ENCODE data around the gene NIN. TPM values are rescaled to one million over a fixed set of nuclear protein-coding genes. Genes with fewer than 3 reads are reported as not detected.

NIN gene
- total RNA-seq, 1 experiment from 2014 or later: 19.2 TPM

DNA sequence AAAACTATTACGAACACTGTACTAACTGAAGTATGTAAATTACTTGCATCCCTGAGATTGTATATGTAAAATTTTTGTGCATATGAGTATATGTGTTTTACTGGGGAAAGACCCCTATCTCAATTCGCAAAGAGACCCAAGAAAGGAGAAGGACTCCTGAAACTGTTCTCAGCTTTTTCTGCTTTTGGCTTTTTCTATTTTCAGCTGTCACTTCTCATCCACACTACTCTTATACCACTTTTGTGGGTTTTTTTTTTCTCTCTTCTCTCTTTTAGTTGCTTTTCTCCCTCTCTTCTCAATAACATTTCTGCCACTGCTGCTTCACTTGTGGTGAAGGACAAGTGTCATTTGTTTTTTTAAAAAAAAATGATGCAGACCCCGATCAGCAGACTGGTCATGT lies 39.8 kb downstream of the NIN start:
- no peak for DNase-seq (ENCODE audit: low spot score)

DNA sequence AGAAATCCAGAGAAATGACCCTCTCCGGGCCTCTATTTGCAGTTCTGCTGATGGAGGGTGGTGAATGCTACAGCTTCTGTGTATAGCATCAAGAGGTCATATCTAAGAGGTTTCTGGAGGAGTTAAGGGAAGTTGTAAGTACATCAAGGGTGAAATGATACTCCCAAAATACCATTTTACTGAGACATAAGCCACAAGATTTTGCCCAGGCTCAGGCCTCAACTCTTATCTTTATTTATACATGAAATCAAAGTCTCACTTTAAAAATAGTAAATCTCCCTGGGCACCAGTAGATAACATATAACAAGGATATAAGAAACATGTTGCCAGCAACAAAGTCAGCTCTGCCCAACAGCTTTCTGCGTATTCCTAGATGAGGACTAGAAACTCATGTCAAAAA lies 40.4 kb downstream of the NIN start:
- no peak for DNase-seq (ENCODE audit: low spot score)

DNA sequence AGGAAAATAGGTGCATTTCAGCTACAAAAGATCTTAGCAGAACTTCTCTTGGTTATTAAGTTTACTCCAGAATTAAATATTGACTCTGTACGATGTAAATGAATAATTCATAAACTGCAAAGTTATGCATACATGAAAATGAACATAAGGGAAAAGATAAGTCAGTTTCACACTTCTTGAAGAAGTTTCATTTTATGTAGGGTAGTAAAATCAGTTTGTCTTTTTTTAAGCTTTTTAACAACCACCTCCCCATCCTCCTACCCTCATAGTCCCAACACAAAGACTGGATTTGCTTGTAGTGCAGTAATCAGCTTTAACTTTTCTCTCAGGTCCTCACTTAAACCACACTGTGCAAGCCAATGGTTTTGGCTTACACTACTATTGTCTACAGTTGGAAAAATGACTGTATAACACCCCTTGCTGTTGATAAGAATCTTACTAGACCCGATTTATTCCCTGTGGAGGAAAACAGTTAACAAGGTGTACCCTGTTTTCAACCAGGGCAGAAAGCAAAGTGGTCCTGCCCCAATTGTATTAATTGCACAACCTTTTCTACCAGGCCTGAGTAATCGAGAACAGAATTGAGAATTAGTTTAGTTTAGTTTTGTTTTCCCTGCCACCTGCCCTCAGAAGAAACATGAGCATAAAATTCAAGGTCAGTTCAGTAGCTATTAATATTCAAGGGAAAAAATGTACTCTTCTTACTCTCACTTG lies 44.1 kb downstream of the NIN start:
- no peak for DNase-seq (ENCODE audit: low spot score)

DNA sequence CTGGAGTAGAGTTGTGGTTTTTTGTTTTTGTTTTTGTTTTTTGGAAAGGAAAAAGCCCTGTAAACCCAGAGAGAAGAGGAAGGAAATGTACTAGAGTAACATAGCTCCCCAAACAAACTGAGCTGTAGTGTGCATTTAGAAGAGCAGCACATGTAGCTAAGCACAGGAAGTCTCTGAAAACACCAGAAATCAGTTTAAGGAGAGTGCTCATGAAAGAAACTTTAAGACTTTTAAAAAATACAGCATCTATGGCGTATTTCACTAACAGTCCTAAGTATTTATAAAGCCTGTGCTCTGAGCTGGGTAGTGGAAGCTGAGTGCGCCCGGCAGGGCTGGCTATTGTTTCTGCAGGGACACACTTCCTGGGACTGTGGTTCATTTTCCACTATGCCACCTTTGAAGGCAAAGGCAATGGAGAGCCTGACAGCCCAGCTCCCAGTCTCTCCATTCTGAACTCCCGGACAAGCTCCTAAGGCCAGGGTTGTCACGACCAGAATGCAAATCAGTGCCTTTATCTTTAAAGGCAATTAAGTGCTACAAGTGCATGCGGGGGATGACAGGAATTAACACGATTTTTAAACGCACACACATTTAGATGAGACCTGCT lies 45.4 kb downstream of the NIN start:
- no peak for DNase-seq (ENCODE audit: low spot score)

DNA sequence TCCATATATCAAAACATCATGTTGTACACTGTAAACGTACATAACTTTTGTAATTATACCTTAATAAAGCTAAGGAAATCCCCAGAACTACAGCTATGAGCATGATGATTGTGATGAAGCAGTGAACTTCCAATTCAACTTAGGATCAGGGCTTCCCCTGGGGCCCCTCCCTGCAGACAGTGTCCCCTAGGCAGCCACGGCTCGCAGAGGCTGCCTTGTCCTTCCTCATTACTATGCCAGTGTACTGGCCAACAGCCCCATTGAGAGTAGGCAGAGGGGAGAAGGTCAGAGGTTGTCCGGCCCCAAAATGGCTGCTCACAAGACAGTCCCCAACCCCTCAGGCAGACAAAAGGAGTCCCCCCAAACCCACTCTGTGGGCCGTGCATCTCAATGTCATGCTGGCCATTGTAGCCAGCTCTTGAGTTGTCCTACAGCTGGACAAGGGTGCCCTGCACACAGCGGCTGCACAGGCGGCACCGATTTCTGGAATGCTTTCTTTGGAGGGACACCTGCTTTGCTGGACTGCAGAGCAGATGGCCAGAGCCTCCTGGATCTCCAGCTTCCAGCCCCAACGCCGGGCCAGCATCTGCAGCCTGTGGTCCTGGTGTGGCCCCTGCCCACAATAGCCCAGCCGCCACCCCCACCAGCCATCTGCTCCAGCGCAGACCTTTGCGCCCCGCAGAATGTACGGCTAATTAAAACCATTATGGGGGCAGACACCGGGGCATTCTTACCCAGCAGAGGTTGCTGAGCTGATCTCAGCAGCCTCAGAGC lies 46.1 kb downstream of the NIN start:
- DNase-seq (ENCODE audit: low spot score): no peak

DNA sequence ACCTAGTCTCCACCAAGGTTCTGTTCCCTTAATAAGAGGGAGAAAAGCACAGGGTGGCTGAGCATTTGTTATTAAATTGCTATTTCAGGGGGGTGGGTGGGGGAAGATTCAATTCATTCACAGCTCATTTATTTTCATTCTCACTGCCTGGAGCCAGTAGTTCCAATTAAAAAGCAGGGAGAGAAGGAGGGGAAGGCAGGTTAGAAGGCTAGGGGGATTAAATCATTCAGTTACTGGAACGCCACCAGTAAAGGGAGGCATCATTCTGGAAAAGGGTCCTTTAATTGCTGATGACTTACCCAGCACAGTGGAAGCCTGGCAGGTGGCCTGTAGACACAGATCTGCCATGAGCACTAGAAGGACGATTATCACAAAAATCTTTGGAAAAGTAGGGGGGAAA lies 47.4 kb downstream of the NIN start:
- no peak for DNase-seq (ENCODE audit: low spot score)

DNA sequence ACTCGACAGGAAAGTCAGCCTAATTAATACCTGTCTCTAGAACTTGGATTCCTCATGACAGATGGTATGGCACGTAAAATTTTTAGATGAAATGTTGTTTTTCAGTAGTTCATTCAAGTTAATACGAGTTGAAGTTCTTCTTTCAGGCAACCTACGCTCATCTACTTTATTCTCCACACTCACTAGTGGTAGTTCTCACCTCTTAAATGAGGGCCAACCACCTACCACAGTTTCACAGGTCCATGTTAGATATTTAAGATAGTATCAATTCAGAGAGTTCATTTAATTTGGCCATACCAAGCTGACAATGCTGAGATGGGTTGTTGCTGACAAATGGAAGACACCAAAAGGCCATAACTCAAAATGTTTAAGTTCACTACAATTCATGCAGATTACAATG lies 50.6 kb downstream of the NIN start:
- DNase-seq (ENCODE audit: low spot score): no peak

DNA sequence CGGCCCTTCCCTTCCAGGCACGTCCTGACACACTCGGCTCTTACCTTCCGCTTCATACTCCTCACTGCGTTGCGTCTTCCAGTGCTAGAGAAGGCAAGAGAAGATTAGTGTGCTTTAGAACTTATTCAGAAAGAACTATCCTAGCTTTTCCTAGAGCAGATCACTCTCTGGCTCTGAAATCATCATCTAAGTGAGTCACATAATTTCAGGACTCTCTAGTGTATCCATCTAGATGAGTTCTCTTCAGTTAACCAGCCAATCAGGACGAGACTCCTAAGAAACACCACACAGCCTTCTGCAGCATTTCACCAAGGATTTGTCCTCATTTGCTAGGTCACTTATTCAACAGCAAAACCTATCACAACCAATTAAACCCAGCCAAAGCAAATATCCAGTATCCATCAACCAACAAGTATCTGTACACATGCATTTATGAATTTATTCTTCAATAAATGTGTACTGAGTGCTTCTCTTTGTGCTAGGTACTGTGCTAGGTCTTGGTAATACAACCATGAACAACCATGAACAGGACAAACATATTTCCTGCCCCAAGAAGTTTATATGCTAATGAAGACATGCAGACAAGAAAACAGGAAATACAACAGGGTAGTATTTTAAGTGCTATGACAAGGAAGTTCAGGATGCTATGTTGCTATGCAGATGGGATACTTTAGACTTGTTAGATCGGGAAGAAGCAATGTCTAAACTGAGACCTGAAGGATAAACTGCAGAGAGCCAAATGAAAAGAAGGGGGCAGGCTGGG lies 52.1 kb downstream of the NIN start:
- DNase-seq (ENCODE audit: low spot score): no peak

DNA sequence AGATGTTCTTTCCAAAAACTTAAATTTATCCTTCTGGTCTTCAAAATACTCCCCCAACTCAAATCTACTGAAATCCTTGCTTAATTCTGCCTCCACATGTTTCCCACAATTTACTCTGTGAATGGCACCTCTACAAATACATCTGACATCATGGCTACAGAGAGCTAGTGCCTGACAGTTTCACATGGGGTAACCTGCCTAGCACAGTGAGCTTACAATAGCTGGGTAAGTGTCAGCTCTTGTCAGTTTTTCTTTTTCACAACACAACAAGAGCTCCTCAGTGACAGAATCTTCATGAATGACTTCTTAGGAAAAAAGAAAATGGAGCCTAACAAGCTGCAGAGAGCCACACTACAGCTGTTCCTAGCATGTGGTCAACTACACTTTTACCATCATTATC lies 54.4 kb downstream of the NIN start:
- DNase-seq (ENCODE audit: low spot score): no peak

DNA sequence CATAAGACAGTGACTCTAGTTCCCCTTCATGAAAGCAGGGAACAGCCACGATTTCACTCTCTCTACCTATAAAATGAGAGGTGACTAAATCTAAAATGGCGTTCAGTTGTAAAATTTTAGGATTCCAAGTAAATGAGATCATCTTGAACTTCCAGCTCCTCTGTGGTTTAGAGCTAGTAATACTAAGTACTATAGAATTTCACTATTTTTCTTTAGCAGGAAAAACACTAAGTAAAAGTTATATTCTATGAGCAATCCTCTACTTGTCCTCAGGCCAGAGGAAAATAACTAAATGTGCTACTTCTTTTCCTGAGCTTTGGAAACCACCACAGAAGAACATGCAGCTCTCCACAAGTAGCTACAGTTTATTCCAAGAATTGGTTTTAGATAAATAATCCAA lies 55.6 kb downstream of the NIN start:
- peak; percentile 87 for DNase-seq (ENCODE audit: low spot score)

DNA sequence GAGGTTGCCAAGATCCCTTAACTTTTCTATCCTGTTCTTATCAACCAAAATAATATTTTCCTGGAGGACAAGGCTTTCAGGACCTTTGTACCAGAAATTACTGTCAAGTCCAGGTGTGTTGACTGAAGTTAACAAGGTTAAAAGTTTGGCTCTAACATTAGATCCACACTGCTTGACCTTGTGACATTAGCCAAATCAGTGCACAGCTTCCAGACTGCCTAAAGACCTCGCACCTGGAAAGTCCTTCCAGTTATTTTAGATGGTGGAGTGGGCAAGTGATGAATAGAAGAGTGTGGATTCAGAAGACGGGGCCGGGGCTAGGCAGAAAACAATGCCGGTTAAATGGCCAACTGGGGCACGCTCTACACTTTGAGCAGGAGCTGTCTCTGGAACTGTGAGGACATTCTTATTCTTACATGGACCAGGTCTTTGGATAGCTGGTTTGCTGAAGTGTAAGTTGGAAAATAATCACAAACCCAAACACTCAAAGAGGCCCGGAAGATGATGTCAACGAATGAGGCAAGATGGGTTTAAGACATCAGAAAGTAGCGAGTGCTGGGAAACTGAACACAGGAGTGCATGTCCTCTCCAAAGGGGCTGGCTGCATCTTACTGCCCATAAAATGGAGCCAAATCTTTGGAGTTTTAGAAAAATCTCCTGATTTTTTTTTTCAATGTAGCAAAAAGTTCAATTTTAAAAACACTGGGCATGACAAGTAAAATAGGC lies 56.3 kb downstream of the NIN start:
- no peak for DNase-seq (ENCODE audit: low spot score)

DNA sequence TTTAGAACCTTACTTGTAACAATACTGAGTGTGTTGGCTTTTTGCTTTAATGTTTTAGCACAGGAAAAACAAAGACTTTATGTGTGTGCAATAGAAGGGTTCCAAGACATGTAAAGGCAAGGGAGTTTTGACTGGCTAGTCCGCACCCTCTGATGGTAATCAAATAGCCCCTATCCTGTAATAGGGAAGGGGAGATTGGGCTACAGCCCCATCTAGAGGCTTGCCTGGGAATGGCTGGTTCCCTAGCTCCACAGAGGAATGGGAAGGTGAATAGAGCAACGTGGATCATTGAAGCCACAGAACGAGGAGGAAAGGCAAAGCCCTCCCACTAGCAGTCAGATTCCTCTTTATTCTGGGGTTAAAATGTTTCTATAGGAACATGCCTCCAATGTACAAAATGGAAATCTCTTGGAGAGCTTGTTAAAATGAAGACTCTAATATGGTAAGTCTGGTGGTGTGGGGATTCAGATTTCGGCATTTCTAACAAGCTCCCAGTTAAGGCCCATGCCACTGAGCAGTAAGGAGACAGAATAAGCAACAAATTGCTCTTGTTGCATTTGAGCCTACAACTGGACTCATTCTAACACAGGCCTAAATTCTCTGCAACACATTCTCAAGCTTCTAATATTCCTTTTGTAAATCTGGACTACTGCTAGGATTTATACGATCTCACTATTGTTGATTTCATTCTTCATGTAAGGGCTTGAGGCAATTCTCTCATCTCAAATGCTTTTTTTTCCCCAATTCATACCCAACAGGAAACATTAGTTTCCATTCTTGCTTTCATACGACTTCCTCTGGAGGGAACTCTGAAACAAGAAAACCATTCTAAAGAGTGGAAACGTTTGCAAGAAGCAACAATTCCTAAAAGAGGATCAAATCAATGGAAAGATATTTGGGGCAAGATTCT lies 57.1 kb downstream of the NIN start:
- DNase-seq (ENCODE audit: low spot score): peak; percentile 43

DNA sequence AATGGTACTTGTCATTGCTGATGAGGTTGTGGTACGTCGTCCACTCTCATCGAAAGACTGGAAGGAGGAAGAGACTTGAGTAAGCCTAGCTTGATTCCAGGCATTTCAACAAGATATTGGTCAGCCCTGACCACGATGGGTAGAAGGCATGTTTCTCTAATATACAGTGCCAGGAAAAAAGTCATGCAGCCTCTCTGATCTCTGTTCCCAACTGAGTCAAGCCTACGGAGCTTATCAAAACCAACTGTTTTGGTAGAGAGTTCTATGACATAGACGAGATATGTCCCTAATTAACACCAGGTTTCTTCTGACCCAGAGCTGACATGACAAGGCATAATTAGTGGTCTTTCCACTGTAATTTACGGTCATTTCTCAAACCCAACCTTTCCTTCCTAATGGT lies 58.5 kb downstream of the NIN start:
- no peak for DNase-seq (ENCODE audit: low spot score)

DNA sequence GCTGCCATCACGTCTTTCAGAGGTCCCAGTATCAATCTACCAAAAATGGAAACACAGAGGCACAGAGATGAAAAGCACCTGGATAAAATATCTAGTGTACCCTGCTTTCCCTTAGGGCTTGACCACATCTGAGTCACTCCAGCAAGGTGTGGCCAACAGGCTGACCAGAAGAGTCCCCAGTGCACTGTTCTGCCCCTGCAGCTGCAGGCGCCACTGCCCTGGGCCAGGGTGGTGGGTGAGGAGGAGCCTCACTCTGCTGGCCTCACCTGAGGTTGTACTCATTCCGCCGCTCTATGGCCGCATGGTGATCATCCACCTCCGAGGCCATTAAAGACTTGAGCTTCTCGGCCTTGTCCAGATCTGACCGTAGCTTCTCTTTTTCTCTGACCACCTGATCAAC lies 60.4 kb downstream of the NIN start:
- peak; percentile 13 for DNase-seq (ENCODE audit: low spot score)

DNA sequence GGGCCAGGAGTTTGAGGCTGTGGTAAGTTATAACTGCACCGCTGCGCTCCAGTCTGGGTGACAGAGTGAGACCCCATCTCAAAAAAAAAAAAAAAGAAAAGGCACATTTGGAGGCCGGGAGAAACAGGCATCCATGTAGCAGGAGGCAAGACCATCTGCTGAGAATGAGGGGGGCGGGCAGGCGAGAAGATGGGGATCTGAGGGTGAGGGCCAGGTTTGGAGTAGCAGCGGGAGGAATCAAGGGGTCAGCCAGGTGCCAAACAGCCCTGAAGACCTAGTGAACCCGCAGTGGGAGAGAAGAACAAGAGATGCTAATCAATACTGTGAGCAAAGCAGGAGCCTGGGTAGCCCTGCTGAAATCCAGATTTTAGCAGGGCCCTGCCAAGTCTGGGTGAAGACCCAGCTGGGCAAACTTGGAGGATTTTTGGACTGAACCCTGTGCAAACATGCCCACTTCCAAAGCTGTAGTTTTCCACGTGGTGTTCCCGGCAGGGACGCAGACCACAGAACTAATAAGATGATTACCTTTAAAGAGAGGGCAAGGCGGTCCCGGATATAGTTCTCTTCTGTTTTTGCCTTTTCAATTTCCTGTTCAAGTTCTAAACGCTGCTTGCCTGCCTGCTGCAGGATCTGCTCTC lies 61.0 kb downstream of the NIN start:
- no peak for DNase-seq (ENCODE audit: low spot score)

DNA sequence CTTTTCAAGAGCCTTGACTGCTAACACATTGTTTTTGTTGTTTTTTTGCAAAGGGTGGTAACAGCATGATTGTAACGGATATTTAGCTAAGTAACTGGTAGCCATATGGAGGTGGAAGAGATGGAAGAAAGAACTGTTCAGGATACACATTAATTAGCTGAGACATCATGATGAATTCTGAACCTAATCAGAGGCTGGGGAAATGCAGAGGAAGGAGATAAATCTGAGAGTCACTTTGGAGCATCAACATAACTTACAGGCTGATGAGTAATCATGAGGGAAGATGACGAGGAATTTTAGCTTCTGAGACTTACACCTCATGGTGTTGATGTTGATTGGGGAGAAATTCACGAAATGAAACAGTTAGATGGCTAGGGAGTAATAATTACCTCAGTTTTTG lies 62.3 kb downstream of the NIN start:
- DNase-seq (ENCODE audit: low spot score): peak; percentile 50

DNA sequence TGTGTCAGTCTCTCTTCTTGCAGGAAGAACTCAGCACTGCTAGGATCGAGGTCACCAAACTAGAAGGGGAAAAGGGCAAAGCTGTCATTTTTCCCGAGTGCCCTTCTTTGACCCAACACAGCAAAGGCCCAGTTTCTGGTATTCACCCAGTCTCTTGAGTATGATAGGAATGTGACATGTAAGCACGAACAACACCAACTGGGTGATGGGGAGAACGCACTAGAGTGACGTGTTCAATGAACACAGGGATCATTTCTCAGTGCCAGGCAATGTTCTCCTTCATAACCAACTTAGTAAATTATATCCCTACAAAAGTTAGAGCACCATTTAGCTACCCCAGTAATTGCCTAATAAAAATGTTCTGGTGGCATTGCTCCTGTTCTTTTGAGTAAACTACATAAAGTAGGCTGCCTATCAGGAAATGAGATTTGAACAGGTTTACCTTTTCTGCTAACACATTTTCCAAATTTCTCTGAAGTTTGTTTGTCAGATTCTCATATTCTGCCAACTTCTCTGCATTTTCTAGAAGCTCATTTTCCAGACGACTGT lies 64.5 kb downstream of the NIN start:
- DNase-seq (ENCODE audit: low spot score): no peak

DNA sequence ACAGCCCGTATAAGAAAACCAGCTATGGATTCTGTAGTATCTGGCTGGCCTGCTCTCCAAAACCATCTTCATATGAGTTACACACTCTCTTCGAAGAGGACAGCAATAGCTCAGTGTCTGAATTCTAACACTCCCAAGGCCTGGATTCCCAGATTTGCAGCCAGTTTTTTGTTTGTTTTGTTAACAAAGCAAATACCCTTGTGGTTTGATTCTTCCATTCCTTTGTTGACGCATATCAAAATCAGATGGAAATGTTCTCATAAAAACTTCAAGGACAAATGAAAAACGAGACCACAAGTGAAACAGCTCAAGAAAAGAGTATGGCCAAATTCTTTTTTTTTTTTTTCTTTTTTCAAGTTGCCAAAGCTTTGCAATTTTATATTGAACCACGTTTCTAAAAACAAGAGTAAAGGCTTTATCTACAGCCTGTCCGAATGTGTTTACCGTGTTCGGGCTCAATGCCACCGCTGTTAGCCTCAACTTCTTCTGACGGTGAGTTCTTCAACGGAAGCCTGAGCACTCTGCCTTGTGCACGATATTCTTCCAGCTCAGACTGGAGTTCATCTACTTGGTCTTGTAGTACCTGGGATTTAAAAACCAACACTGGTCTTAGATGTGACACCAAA lies 67.5 kb downstream of the NIN start:
- peak; percentile 80 for DNase-seq (ENCODE audit: low spot score)

DNA sequence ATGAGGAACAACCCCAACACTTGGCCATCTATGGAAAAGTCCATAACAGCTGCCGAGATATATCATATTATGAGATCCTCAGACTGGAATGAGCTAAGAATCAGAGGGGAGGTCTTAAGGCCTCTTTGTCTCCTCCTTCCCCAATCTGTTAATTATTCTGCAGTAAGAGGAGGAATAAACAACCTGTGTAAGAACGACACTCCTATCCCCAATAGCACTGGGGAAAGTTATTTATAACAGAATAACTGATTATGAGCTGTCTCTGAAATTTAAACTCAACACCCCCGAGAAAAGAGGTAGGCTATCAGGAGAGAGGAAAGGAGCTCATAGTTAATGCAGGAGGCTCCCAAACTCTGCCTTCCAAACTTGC lies 68.0 kb downstream of the NIN start:
- no peak for DNase-seq (ENCODE audit: low spot score)

All from A172 (cell line).